HG03342 (cell line): Measurements from ENCODE around the gene CACNG8.

Source experiments
- ATAC-seq: cut with Tn5 transposase; IDR thresholded peaks from one replicate; pipeline ENCODE4 v1.9.1; 2021; ENCODE audit warnings: mild to moderate bottlenecking, moderate library complexity; ENCODE audit not compliant: unreplicated experiment

CACNG8 gene

GRCh38 chr19:53961523-53962356 lies 997 bp upstream of the CACNG8 start:
- no peak for ATAC-seq

- ATAC-seq, result no peak
Measured at GRCh38 chr19:53965091-53965490, 2.4 kb downstream of the CACNG8 start.

GRCh38 chr19:53966931-53967330 lies 4.2 kb downstream of the CACNG8 start:
- ATAC-seq, result no peak

- ATAC-seq, result no peak
Measured at GRCh38 chr19:53969366-53969765, 6.6 kb downstream of the CACNG8 start.

- ATAC-seq, result no peak
Measured at GRCh38 chr19:53971673-53972072, 8.9 kb downstream of the CACNG8 start.

- ATAC-seq, result no peak
Measured at GRCh38 chr19:53977429-53977990, 14.8 kb downstream of the CACNG8 start.

- ATAC-seq, result no peak
Measured at GRCh38 chr19:53977991-53978731, 15.4 kb downstream of the CACNG8 start.

- no peak for ATAC-seq
Measured at GRCh38 chr19:53978975-53979801, 16.5 kb downstream of the CACNG8 start.

GRCh38 chr19:53980539-53981375 lies 18.0 kb downstream of the CACNG8 start:
- no peak for ATAC-seq

- ATAC-seq, result no peak
Measured at GRCh38 chr19:53981376-53981951, 18.7 kb downstream of the CACNG8 start.

- no peak for ATAC-seq
Measured at GRCh38 chr19:53982001-53982451, 19.3 kb downstream of the CACNG8 start.

- ATAC-seq, result no peak
Measured at GRCh38 chr19:53982611-53983010, 19.9 kb downstream of the CACNG8 start.

- ATAC-seq, result no peak
Measured at GRCh38 chr19:53983457-53984289, 20.9 kb downstream of the CACNG8 start.

- ATAC-seq, result no peak
Measured at GRCh38 chr19:53985863-53986262, 23.1 kb downstream of the CACNG8 start.

- no peak for ATAC-seq
Measured at GRCh38 chr19:53988981-53989380, 26.2 kb downstream of the CACNG8 start.

- no peak for ATAC-seq
Measured at GRCh38 chr19:53989600-53990533, 27.1 kb downstream of the CACNG8 start.

GRCh38 chr19:53991224-53992113 lies 28.7 kb downstream of the CACNG8 start, which contains the start of gene CACNG6:
TSS of gene CACNG6 (plus strand) at chr19:53991637. CDS start at chr19:53992878, 1,241 bp downstream.
- ATAC-seq, result no peak
